HG02981 (cell line): ENCODE data around the gene GNB5.
"Not testable (repeated sequence)": the region's sequence is repeated elsewhere in the genome, so short reads cannot be mapped to it uniquely, and the experiment has no call there.

Source experiments
- ATAC-seq: cut with Tn5 transposase; IDR thresholded peaks from one replicate; pipeline ENCODE4 v1.9.1; 2021; ENCODE audit warnings: mild to moderate bottlenecking, moderate library complexity; ENCODE audit not compliant: unreplicated experiment

The GNB5 gene

GRCh38 chr15:52171807-52172206 lies 19.4 kb downstream of the GNB5 start:
- no peak for ATAC-seq

GRCh38 chr15:52171386-52171785 lies 19.8 kb downstream of the GNB5 start:
- ATAC-seq, result no peak

- not testable (repeated sequence) for ATAC-seq
Observed at GRCh38 chr15:52170199-52170598, 21.0 kb downstream of the GNB5 start.

GRCh38 chr15:52165494-52166131 lies 25.6 kb downstream of the GNB5 start:
- not testable (repeated sequence) for ATAC-seq

- no peak for ATAC-seq
Observed at GRCh38 chr15:52164631-52165265, 26.4 kb downstream of the GNB5 start.

GRCh38 chr15:52163321-52164190 lies 27.6 kb downstream of the GNB5 start:
- ATAC-seq, result no peak

- no peak for ATAC-seq
Observed at GRCh38 chr15:52162876-52163275, 28.3 kb downstream of the GNB5 start.

- ATAC-seq, result no peak
Observed at GRCh38 chr15:52162260-52162659, 28.9 kb downstream of the GNB5 start.

GRCh38 chr15:52161406-52161966 lies 29.7 kb downstream of the GNB5 start:
- ATAC-seq, result no peak

GRCh38 chr15:52159645-52160044 lies 31.5 kb downstream of the GNB5 start:
- ATAC-seq, result no peak

GRCh38 chr15:52158084-52158765 lies 33.0 kb downstream of the GNB5 start:
- ATAC-seq, result no peak

GRCh38 chr15:52155878-52156277 lies 35.3 kb downstream of the GNB5 start:
- ATAC-seq, result no peak

- ATAC-seq, result no peak
Observed at GRCh38 chr15:52154896-52155865, 36.0 kb downstream of the GNB5 start.

- no peak for ATAC-seq
Observed at GRCh38 chr15:52153900-52154895, 37.0 kb downstream of the GNB5 start.

GRCh38 chr15:52151353-52151752 lies 39.8 kb downstream of the GNB5 start:
- no peak for ATAC-seq

- no peak for ATAC-seq
Observed at GRCh38 chr15:52150871-52151270, 40.3 kb downstream of the GNB5 start.

- ATAC-seq, result no peak
Observed at GRCh38 chr15:52150043-52150825, 41.0 kb downstream of the GNB5 start.

GRCh38 chr15:52148403-52148802 lies 42.8 kb downstream of the GNB5 start:
- ATAC-seq, result no peak
